Limb (tissue), 2 donors: ENCODE measurements around the gene GNB2.
A peak's percentile ranks its signal among the peaks of the same experiment; 100 is the strongest.

Source experiments
- DNase-seq, 2 donors: peaks; one replicate each; pipeline ENCODE4 v3.0.0-alpha.2; 2016; ENCODE audit errors: extremely low spot score in 2 of 2

Gene GNB2

DNA sequence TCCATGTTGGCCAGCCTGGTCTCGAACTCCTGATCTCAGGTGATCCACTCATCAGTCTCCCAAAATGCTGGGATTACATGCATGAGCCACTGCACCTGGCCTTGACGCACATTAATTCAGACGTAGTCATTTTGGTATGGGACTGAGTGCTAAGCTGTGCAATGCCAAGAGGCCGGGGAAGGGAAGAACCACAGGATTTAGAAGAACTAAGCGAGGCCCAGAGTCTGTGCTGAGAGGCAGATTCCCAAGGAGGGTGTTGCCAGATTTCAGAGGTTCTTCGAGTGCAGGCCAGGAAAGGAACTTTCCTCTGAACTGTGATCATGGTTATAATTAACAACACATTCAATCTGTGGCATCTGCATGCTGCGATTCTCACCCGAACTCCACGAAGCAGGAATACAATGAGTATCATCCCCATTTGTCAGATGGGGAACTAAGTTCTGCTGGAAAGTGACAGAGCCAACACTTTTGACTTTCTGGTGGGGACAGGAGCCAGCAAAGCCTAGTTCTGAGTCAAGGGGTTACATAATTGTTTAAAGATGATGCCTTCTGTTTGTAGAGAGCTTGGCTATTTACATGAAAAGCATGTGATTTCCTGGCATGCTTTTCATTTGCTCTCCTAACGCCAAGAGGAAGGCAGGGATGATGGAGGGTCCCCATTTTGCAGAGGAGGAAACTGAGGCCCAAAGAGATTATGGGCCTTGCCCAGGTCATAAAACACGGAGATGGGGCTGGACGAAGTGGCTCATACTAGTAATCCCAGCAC is 53.6 kb downstream of the GNB2 start:
- DNase-seq, result peak in 1 of 2 donors; percentile 47

DNA sequence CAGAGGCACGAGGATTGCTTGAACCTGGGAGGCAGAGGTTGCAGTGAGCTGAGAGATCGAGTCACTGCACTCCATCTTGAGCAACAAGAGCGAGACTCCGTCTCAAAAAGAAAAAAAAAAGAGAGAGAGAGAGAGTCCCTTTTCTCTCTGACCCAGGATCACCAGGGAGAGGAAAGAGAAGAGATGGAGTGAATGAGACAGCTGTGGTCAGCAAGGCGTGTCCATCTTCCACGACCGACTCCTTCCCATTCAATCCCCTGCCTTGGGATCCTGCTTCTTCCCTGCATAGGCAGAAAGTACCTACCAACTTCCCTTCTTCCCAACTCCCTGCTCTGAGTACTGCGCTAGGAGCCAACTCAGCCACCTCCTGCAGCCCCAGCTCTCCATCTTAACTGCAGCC is 54.7 kb downstream of the GNB2 start:
- no peak for DNase-seq
